Liver (tissue), 9 donors: Measurements from ENCODE around the gene ARL13B. TPM values are rescaled to one million over a fixed set of nuclear protein-coding genes. Genes with fewer than 3 reads are reported as not detected.

ENCODE experiments used
- DNase-seq: peaks from one replicate; pipeline ENCODE4 v3.0.0-alpha.2; 2017; ENCODE audit warnings: low spot score
- H3K27ac ChIP-seq, 2 donors: one replicate each; pipeline ENCODE4 v1.7.0; 2013; ENCODE audit warnings: inconsistent platforms in 2 of 2, low read length in 2 of 2, control low read depth in 1 of 2, low read depth in 1 of 2, mild to moderate bottlenecking in 1 of 2
- H3K27me3 ChIP-seq, 4 donors: one replicate each; pipeline versions ENCODE4 v1.6.1 to v1.7.0; 2013; ENCODE audit warnings: low read length in 3 of 4, inconsistent platforms in 1 of 4, mild to moderate bottlenecking in 1 of 4, moderate library complexity in 1 of 4; ENCODE audit not compliant: control insufficient read depth in 4 of 4, insufficient read depth in 4 of 4
- H3K36me3 ChIP-seq, 4 donors: one replicate each; pipeline versions ENCODE4 v1.6.1 to v1.7.0; 2013; ENCODE audit warnings: low read length in 3 of 4, mild to moderate bottlenecking in 3 of 4, low read depth in 1 of 4, moderate library complexity in 1 of 4; ENCODE audit not compliant: control insufficient read depth in 4 of 4, insufficient read depth in 3 of 4
- H3K4me1 ChIP-seq, 4 donors: one replicate each; pipeline versions ENCODE4 v1.6.1 to v1.7.0; 2013; ENCODE audit warnings: low read length in 3 of 4, mild to moderate bottlenecking in 3 of 4, moderate library complexity in 1 of 4; ENCODE audit not compliant: control insufficient read depth in 4 of 4, insufficient read depth in 4 of 4
- H3K4me3 ChIP-seq, 3 donors: one replicate each; pipeline versions ENCODE4 v1.6.1 to v1.7.0; 2013; ENCODE audit warnings: low read length in 3 of 3, control low read depth in 1 of 3, low read depth in 1 of 3, mild to moderate bottlenecking in 1 of 3
- H3K9ac ChIP-seq, 2 donors: one replicate each; pipeline ENCODE4 v1.7.0; 2013; ENCODE audit warnings: low read length in 2 of 2, mild to moderate bottlenecking in 2 of 2, moderate library complexity in 2 of 2, control low read depth in 1 of 2, low read depth in 1 of 2
- H3K9me3 ChIP-seq, 4 donors: one replicate each; pipeline versions ENCODE4 v1.6.1 to v1.7.0; 2013; ENCODE audit warnings: low read length in 3 of 4; ENCODE audit not compliant: control insufficient read depth in 4 of 4
- EGR1 ChIP-seq, 2 donors: IDR thresholded peaks; 2 replicates each; pipeline ENCODE4 v1.6.1; 2016 to 2018; ENCODE audit warnings: antibody characterized with exemption in 2 of 2, low read depth in 2 of 2
- FOXA1 ChIP-seq: IDR thresholded peaks from 2 replicates; pipeline ENCODE4 v1.6.1; 2016; ENCODE audit warnings: antibody characterized with exemption
- FOXA2 ChIP-seq: IDR thresholded peaks from 2 replicates; pipeline ENCODE4 v1.6.1; 2016; ENCODE audit warnings: antibody characterized with exemption
- HNF4A ChIP-seq, 2 donors: conservative IDR thresholded peaks; 2 replicates each; pipeline ENCODE4 v1.6.1; 2016; ENCODE audit warnings: antibody characterized with exemption in 2 of 2, mild to moderate bottlenecking in 2 of 2
- JUND ChIP-seq, 2 donors: IDR thresholded peaks; 2 replicates each; pipeline ENCODE4 v1.6.1; 2016; ENCODE audit warnings: antibody characterized with exemption in 2 of 2
- NR2F2 ChIP-seq: IDR thresholded peaks from 2 replicates; pipeline ENCODE4 v1.6.1; 2016; ENCODE audit warnings: antibody characterized with exemption
- RAD21 ChIP-seq, 2 donors: IDR thresholded peaks; 2 replicates each; pipeline ENCODE4 v1.6.1; 2016; ENCODE audit warnings: antibody characterized with exemption in 2 of 2, mild to moderate bottlenecking in 2 of 2
- SP1 ChIP-seq: IDR thresholded peaks from 2 replicates; pipeline ENCODE4 v1.6.1; 2018; ENCODE audit warnings: antibody characterized with exemption, mild to moderate bottlenecking
- YY1 ChIP-seq: IDR thresholded peaks from 2 replicates; pipeline ENCODE4 v1.6.1; 2016; ENCODE audit warnings: antibody characterized with exemption, mild to moderate bottlenecking
- WGBS: extraction: QIAGEN DNeasy Blood & Tissue Kit; methylation state at CpG from one replicate; pipeline ENCODE4 v1.1.7; 2013; 5-methylcytosine and 5-hydroxymethylcytosine counted together
- polyA plus RNA-seq, 2 donors: library from polyadenylated mRNA; stranded (reverse) in 1 of 2; unstranded in 1 of 2; fragments of 200-250 nt in 1 of 2; fragments of >200 nt in 1 of 2; fragmentation: Nextera tagmentation in 1 of 2; extraction: Ambion mirVana in 1 of 2; gene quantifications; one replicate each; pipeline versions ENCODE4 v1.2.1 to v1.2.3, GENCODE V29; 2013 to 2015
- total RNA-seq, 2 donors: library from RNA; depleted of rRNA; stranded (reverse); fragments of >200 nt; gene quantifications; one replicate each; pipeline ENCODE4 v1.2.3, GENCODE V29; 2014
- TF ChIP-seq, protein P1 (sequence below): IDR thresholded peaks from 2 replicates; pipeline ENCODE4 v1.6.1; 2016; ENCODE audit warnings: antibody characterized with exemption
- TF ChIP-seq, protein P2 (sequence below): fragments of 150-350 bp; IDR thresholded peaks from 2 replicates; pipeline ENCODE4 v1.5.1; 2017; ENCODE audit warnings: improper control_type of control experiment, low read depth, low read length; ENCODE audit not compliant: missing input control
- TF ChIP-seq, protein P3 (sequence below): IDR thresholded peaks from 2 replicates; pipeline ENCODE4 v1.6.1; 2016; ENCODE audit warnings: antibody characterized with exemption
- donor health status: healthy.
- donor health status: healthy.
- donor health status: healthy.
- donor health status: healthy.
- donor health status: healthy.

ARL13B gene
- total and polyA plus RNA-seq, 4 donors, result 3.0 to 5.8 (median 3.5) TPM

DNA sequence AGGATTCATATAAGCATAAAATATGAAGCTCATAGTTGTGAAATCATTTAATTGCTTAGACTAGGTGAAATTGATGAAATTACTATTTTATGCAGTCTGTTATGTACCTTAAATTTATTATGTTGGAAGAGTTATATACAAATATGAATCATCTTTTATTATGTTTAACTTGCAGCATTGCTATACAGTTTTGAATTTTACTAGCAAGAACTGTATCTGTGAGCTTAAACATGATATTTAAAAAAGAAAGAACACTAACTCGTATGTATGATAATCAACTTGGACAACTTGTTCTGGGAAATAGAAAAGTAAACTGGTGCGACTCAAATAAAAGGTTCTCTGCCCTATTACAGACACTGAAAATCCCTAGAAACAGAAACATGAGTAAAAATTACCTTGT is 46.7 kb downstream of the ARL13B start:
- no peak overlapping the region for H3K9ac ChIP-seq
- H3K27ac ChIP-seq, result no peak overlapping the region
- WGBS, result 86% methylated on average over 2 of the region's 2 CpGs
- H3K4me1 ChIP-seq, result no peaks in the 10 kb centered on the region
- no peaks in the 10 kb centered on the region for H3K9me3 ChIP-seq
- no peak for DNase-seq
- no peak overlapping the region for H3K4me3 ChIP-seq
- no peaks in the 10 kb centered on the region for H3K27me3 ChIP-seq
- no peak for TF ChIP-seq FOXA2
- no peaks in the 10 kb centered on the region for H3K36me3 ChIP-seq

DNA sequence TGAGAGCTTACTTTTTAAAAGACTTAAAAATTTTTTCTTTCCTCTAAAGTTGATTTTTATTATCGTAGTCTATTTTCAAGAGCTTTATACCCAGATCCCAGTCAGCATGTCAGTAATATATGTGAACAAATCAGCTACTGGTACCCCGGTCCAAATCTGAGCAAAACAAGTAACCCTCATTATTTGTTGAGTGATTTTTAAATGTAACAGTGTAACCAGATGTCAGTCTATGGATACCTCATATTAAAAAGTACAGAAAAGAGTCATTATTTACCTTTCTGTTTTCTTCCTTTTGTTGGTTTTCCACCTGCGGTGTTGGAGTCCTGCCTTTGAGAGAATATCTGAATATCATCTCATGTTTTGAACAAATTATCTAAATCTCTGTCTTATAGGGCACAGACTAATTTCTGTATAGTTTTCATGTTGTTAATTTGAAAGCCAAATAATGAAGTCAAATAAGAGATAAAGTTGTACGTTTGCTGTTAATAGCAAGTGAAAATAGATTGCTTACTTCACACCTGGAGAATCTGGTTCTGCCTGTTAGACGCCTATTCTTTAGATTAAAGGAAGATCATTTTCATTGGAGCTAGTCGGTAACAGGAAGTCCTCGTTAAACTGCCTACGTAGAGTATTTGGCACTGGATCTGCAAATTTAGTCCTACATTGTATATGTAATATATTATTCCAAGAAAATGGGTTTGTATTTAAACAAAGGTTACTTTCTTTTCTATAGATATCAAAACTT is 48.3 kb downstream of the ARL13B start, which contains the start of gene STX19:
STX19 (minus strand) TSS at position 505 of the 745 bp plus-strand sequence. CDS start 13,328 bp downstream, outside the sequence.
- Histone ChIP-seq H3K27me3 (no peaks in the 10 kb centered on the region), H3K4me1 (no peaks in the 10 kb centered on the region), H3K36me3 (no peaks in the 10 kb centered on the region), H3K9ac (no peak within 1 kb of the TSS), H3K4me3 (no peak within 1 kb of the TSS), H3K9me3 (no peaks in the 10 kb centered on the region), H3K27ac (no peak within 1 kb of the TSS)
- 78% methylated on average over 8 of the region's 8 CpGs for WGBS
- DNase-seq, result no peak
- TF ChIP-seq EGR1 (IDR thresholded peaks at IDR 0.05; ENCODE audit: low read depth in 2 of 2) (no peak), HNF4A (conservative IDR thresholded peaks at IDR 0.05) (no peak), FOXA1 (no peak), JUND (IDR thresholded peaks at IDR 0.05) (no peak), FOXA2 (no peak), YY1 (no peak), RAD21 (IDR thresholded peaks at IDR 0.05) (no peak), NR2F2 (no peak), SP1 (no peak)
- TF ChIP-seq, protein P1, sequence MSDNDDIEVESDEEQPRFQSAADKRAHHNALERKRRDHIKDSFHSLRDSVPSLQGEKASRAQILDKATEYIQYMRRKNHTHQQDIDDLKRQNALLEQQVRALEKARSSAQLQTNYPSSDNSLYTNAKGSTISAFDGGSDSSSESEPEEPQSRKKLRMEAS, result no peak
- TF ChIP-seq, protein P2, sequence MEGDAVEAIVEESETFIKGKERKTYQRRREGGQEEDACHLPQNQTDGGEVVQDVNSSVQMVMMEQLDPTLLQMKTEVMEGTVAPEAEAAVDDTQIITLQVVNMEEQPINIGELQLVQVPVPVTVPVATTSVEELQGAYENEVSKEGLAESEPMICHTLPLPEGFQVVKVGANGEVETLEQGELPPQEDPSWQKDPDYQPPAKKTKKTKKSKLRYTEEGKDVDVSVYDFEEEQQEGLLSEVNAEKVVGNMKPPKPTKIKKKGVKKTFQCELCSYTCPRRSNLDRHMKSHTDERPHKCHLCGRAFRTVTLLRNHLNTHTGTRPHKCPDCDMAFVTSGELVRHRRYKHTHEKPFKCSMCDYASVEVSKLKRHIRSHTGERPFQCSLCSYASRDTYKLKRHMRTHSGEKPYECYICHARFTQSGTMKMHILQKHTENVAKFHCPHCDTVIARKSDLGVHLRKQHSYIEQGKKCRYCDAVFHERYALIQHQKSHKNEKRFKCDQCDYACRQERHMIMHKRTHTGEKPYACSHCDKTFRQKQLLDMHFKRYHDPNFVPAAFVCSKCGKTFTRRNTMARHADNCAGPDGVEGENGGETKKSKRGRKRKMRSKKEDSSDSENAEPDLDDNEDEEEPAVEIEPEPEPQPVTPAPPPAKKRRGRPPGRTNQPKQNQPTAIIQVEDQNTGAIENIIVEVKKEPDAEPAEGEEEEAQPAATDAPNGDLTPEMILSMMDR, result no peak
- TF ChIP-seq, protein P3, sequence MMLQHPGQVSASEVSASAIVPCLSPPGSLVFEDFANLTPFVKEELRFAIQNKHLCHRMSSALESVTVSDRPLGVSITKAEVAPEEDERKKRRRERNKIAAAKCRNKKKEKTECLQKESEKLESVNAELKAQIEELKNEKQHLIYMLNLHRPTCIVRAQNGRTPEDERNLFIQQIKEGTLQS, result no peak

DNA sequence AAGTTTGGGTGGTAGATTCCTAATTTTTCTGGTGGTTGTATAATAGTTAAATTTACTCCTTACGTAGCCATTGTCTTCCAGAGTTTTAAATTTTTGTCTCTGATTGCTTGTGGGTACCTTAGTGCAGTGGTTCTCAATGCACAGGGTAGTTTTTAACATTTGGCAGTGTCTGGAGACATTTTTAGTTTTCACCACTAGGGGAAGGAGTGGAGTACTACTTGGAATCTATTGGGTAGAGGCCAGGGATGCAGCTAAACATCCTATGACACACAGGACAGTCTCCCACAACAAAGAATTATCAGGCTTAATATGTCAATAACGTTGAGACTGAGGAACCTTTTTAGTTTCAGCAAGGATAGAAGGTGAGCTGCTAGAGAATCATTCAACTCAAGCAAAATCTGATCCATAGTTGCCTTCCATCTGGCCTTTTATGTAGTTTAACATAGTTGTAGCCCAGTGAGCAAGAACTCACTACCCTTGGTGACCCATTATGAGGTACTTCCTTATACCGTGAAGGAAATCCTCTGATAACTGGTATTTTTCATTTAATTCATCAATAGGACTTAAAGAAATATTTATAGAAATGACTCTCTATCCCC is 57.1 kb downstream of the ARL13B start:
- Histone ChIP-seq H3K27ac (no peak overlapping the region), H3K27me3 (no peaks in the 10 kb centered on the region), H3K9ac (no peak overlapping the region), H3K4me3 (no peak overlapping the region), H3K4me1 (no peaks in the 10 kb centered on the region), H3K9me3 (no peaks in the 10 kb centered on the region), H3K36me3 (no peaks in the 10 kb centered on the region)
- TF ChIP-seq, protein P2, result peak; percentile 45
- TF ChIP-seq RAD21 (IDR thresholded peaks at IDR 0.05) (peak; percentile 21 to 63), FOXA2 (no peak)
- TF ChIP-seq, protein P1, result no peak
- no peak for DNase-seq
- WGBS, result 79% methylated on average over 3 of the region's 3 CpGs
